Stimulated activated CD4-positive, alpha-beta T cell treated with anti-CD3 and anti-CD28 coated beads, TNF-alpha, amount 100 ng/mL, for 24 hours (primary cell): ENCODE results near the gene ITGA3.

Source experiments
- DNase-seq, 3 experiments: peaks; one replicate each; pipeline ENCODE4 v3.0.0-alpha.2; 2020; ENCODE audit warnings: low read depth in 3 of 3

Gene ITGA3

DNA sequence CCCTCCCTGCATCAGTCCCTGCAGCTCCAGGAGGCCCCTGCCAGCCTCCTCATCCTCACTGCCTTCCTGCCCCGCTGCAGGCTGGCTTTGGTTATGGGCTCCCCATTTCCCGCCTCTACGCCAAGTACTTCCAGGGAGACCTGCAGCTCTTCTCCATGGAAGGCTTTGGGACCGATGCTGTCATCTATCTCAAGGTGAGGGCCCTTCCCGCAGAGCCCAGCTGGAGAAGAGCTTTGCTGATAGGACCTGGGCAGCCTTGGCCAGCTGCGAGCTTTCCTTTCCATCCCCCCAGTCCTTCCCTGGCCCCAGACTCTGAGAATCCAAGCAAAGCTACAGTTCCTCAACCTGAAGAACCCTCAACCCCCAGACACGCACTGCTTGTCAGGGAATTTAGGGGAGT is 53.3 kb downstream of the ITGA3 start:
- DNase-seq: no peak

GRCh38 chr17:50109785-50110184 is 53.9 kb downstream of the ITGA3 start:
- DNase-seq: no peak

- no peak for DNase-seq
Observed at GRCh38 chr17:50110591-50111349, 54.9 kb downstream of the ITGA3 start.

- no peak for DNase-seq
Observed at GRCh38 chr17:50111673-50112655, 56.1 kb downstream of the ITGA3 start.

- no peak for DNase-seq
Observed at GRCh38 chr17:50112694-50113093, 56.8 kb downstream of the ITGA3 start.

DNA sequence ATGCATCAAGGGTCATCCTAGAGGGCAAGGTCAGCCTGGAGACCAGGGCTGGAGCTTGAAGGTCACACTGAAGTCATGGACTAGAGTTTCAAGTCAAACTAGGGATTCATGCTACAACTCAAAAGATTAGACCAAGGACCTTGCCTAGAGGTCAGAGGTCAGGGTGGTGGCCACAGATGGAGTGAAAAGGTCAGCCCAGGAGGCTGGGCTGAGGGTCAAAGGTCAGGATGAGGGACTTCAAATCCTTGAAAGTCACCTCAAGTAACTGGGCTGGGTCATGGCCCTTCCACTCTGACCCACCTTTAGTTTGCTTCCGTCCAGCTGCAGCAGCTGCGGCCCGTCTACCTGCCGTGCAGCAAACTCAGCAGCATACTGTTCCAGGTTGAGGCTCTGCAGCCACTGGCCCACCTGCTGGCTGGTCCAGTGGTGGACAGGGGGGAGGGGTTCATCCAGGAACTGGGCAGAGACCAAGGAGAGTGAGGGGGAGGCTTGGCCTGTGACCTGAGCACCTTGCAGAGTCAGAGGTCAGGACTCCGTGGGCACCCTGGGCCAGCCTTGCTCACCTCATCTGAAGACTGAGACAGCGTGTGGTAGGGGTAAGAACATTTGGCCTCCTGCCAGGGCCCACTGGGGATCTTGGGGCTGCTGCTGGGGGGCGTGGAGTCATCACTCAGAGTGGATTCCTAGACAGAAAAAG is 57.9 kb downstream of the ITGA3 start:
- DNase-seq: no peak

DNA sequence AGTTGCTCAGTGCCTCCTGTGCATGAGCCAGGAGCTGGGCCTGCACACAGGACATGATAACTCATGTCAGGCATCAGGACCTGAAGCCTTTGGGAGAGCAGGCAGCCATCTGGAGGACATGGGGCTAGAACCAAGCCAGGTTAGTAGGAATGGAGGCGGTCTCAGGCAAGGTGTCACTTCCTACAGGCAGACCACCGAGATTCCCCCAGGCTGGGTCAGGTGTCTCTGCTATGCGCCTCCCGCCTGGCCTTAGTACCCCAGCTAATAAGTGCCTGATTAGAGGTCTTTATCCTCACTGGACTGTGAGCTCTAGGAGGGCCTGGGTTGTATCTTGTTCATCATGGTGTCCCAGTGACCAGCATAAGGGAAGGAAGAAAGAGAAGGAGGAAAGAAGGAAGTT is 58.5 kb downstream of the ITGA3 start:
- DNase-seq: no peak

- no peak for DNase-seq
Observed at GRCh38 chr17:50114849-50115357, 59.0 kb downstream of the ITGA3 start.

DNA sequence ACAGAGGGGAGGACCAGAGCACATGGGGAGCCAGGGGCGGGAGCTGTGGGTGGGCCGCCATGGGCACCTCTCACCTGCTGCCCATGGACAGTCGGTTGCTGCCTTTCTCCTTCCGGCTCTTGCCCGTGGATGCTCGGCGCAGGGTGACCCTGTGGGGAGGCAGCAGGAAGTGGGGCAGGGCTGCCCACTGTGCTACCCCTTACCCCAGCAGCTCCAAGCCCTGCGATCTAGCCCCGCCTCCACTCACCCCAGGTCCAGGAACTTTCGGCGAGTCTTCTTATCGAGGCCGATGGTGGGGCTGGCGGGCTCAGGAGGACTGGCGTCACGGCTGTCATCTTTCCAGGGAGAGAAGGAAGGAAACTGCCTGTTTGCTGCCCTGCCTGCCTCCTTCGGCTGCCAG is 59.8 kb downstream of the ITGA3 start:
- DNase-seq: no peak

DNA sequence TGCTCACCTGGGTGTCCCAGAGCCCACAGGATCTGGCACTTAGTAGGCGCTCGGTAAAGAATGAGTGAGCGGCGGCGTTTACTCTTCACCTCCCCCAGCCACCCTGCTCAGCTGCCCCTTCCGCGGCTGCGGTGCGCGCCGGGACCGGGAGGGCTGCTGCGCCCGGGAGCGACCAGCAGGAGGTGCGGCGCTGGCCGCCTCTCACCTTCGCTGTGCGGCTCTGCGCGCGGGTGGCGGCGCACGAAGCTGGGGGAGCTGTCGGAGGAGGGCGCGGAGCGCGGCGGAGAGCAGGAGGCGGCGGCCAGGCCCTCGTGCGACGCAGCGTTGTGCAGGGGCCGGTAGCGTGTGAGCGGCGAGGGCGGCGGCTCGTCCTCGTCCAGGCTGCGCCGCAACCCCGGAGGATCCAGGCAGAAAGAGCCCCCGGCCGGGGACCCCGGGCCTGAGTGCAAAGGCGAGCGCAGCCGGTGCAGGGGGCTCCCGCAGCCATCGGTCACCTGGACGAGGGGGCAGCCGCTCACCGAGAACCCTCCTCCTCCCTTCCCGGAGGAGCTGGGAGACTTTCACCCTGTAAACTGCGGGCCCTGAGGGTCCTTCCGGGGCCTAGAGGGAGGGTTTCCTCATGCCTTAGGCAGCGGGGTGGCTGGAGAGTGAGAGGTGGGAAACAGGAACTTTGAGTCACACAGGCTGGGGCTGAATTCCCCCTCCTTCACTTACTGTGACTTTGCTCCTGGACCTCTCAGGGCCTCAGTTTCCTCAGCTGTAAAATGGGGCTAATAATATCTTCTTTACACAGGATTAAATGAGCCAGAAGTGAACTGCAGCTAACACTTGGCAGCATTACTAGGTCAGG is 61.5 kb downstream of the ITGA3 start:
- peak in 2 of 3 experiments; percentile 37 to 61 for DNase-seq

DNA sequence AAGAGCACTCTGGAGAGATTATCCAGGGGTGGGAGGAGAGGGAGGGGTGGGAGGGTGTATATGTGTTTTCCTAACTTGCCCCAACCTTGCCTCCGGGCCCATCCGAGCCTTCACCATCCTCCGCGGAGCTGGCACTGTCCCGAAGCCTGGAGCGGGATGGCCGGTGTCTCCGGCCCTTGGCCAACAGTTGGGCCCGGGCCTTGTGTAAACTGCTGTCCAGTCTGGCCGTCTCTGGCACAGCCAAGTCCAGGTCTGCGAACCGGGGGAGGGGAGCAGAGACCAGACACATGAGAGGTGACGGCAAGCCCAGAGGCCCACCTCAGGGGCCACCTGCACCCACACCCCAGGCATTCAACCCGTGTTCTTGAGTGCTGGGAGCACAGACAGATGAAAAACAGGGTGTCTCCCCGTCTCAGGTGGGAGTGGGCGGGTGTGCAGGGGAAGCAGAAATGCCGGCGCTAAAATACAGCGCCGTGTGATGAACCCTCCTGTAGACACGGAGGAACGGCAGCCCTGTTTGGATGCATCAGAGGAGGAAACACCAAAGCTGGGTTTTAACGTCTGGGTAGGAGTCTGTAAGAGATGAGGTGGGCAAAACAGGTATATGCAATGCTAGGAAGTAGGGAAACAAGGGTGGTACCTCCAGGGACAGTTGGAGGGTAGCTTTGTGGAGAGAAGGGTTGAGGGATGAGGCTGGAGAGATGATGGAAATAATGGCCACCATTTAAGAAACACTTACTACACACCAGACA is 62.3 kb downstream of the ITGA3 start:
- no peak for DNase-seq

- DNase-seq: no peak
Observed at GRCh38 chr17:50118828-50119218, 62.9 kb downstream of the ITGA3 start.

DNA sequence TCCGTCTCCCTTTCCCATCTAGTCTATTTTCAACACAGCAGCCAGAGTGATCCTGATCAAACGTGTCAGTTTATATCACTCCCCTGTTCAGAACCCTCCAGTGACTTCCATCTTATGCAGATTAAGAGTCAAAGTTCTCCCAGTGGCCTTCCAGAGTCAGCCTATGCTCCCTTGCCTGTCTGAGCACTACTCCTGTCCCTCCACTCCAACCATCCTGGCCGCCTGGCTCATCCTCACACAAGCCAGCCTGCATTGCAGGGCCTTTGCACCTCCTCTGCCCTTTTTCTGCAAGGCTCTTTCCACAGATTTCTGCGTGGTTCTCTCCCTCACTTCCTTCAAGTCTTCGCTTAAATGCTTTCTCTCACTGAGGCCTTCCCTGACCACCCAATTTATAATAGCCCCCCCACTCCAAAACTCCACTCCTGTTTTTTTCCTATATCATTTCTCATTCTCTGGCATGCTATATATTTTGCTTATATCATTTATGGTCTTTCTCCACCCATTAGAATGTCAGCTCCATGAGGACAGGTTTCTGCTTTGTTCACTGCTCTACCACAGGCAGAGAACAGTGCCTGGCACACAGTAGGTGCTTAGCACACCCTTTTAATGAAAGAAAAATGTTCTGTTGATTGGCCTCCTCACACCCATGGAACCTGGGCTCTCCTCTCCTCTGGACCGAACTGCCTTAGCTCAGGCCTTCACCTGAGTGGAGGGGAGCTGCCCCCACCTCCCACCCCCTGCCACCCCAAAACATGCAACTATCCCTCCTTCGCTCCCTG is 64.8 kb downstream of the ITGA3 start:
- no peak for DNase-seq

- no peak for DNase-seq
Observed at GRCh38 chr17:50122945-50123344, 67.0 kb downstream of the ITGA3 start.

DNA sequence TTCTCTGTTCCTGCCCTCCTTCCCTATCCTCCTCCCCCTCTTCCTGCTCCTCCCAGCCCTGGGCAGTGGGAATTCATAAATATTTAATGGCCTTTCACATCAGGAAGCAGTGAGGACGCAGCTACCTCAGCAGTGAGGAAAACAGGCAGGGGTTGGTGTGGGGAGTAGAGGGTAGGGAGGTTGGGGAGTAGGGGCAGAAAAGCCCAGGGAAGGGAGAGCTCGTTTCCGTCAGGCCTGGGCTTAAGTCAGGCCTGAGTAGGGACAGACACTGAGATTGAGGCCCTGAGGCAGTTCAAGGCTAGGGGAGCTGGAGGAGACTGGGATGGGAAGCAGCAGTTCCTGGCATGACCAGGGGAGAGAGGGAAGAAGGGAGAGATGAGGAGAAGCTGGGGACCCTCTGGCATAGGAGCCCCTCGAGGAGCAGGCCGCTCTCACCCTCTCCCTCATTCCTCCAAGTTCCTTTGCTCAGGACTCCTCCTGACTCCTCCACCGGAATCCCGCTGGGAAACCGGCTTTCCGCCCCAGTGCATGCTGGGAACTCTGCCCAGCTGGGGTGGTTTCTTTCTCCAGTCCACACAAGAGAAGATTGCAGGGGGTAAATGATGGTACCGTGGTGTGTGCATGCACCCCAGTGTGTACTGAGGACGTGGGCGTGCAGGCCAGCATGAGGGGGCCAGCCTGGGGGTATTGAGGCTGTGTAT is 67.9 kb downstream of the ITGA3 start:
- no peak for DNase-seq

- no peak for DNase-seq
Observed at GRCh38 chr17:50125420-50125997, 69.6 kb downstream of the ITGA3 start.

DNA sequence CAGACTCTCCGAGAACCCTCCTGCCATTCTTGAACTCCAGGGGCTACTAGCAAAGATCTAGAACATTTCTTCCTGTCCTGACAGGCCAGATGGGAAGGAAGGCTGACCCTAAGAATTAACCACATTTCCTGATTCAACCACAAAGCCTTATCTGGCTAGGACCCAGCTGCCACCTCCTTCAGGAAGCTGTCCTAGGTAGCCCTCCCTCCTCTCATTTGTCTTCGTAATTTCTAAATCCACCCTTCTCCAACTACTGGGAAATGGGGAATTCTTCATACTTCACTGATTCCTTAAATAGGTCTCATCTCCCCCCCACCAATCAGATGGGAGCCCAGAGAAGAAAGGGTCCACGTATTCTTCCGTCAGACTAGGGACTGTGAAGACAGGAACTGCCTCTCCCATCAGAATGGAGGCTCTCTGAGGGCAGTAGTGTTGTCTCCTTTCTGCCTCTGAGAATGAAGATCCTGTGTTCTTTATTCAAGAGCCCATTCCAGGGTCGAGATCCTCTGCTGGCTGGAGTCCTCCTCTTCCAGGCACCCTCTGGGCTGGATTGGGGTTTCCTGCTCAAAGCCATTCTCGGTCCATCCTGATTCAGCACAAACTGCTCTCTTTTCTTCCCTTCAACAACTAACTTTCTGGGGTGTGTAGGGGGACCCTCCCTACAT is 71.9 kb downstream of the ITGA3 start:
- DNase-seq: no peak
